Loucy (cell line): Measurements from ENCODE around the gene CTNNBIP1.
A peak's percentile ranks its signal among the peaks of the same experiment; 100 is the strongest.

Experiments
- H2AFZ ChIP-seq: fragments of 200-600 bp; sonication (generic); 2 replicates; pipeline ENCODE4 v1.6.0; 2016; ENCODE audit warnings: antibody characterized with exemption, mild to moderate bottlenecking, low read length, moderate library complexity
- H3F3A ChIP-seq: fragments of 200-600 bp; 2 replicates; pipeline ENCODE4 v1.6.0; 2016; ENCODE audit warnings: antibody characterized with exemption, low read depth, mild to moderate bottlenecking
- H3K27me3 ChIP-seq: fragments of 200-600 bp; sonication (generic); 2 replicates; pipeline ENCODE4 v1.6.1; 2014; ENCODE audit warnings: low read length, mild to moderate bottlenecking; ENCODE audit not compliant: insufficient read depth, poor library complexity, severe bottlenecking
- H3K36me3 ChIP-seq: fragments of 200-600 bp; sonication (generic); 2 replicates; pipeline ENCODE4 v1.6.1; 2016; ENCODE audit warnings: low read length; ENCODE audit not compliant: insufficient read depth
- H3K4me1 ChIP-seq: fragments of 200-600 bp; sonication (generic); 2 replicates; pipeline ENCODE4 v1.5.1; 2014; ENCODE audit warnings: low read length, mild to moderate bottlenecking; ENCODE audit not compliant: insufficient read depth, poor library complexity, severe bottlenecking
- H3K4me2 ChIP-seq: fragments of 200-600 bp; sonication (generic); 2 replicates; pipeline ENCODE4 v1.6.0; 2014; ENCODE audit warnings: antibody characterized with exemption, low read length, low read depth, mild to moderate bottlenecking; ENCODE audit not compliant: poor library complexity, severe bottlenecking
- H3K4me3 ChIP-seq: fragments of 200-600 bp; sonication (generic); 2 replicates; pipeline ENCODE4 v1.5.1; 2014; ENCODE audit warnings: low read length, mild to moderate bottlenecking, mixed read lengths; ENCODE audit not compliant: poor library complexity, severe bottlenecking
- H3K79me2 ChIP-seq: fragments of 200-600 bp; sonication (generic); 2 replicates; pipeline ENCODE4 v1.6.1; 2014; ENCODE audit warnings: low read length; ENCODE audit not compliant: insufficient read depth
- H3K9ac ChIP-seq: fragments of 200-600 bp; sonication (generic); 2 replicates; pipeline ENCODE4 v1.6.0; 2014; ENCODE audit warnings: mild to moderate bottlenecking, low read depth, low read length, moderate library complexity; ENCODE audit not compliant: poor library complexity, severe bottlenecking
- H3K9me2 ChIP-seq: fragments of 200-600 bp; sonication (generic); replicated peaks from 2 replicates; pipeline ENCODE4 v1.6.1; 2016; ENCODE audit warnings: low read depth, low read length, mixed read lengths
- H3K9me3 ChIP-seq: fragments of 200-600 bp; sonication (generic); 2 replicates; pipeline ENCODE4 v1.6.1; 2014; ENCODE audit warnings: mild to moderate bottlenecking, antibody characterized with exemption, low read length, low read depth; ENCODE audit not compliant: insufficient read depth
- H4K20me1 ChIP-seq: fragments of 200-600 bp; sonication (generic); 2 replicates; pipeline ENCODE4 v1.6.0; 2014; ENCODE audit warnings: antibody characterized with exemption, low read length, mild to moderate bottlenecking; ENCODE audit not compliant: insufficient read depth, poor library complexity, severe bottlenecking
- CTCF ChIP-seq: fragments of 200-600 bp; sonication (generic); conservative IDR thresholded peaks from 2 replicates; pipeline ENCODE4 v1.5.1; 2014; ENCODE audit warnings: mild to moderate bottlenecking, antibody characterized with exemption, low read length
- EZH2phosphoT487 ChIP-seq: fragments of 200-600 bp; IDR thresholded peaks from 2 replicates; pipeline ENCODE4 v1.6.1; 2018; ENCODE audit warnings: antibody characterized with exemption, mild to moderate bottlenecking, moderate library complexity, borderline replicate concordance

The CTNNBIP1 gene

GRCh38 chr1:9822897-9823692 lies 87.0 kb downstream of the CTNNBIP1 start:
- H3K4me2 ChIP-seq: peak overlapping the region; percentile 88
- peaks cover 11% of the 10 kb centered on the region; the same call in 1 of the 2 replicates for H3F3A ChIP-seq
- peaks cover 52% of the 10 kb centered on the region for H3K79me2 ChIP-seq
- no peak for TF ChIP-seq CTCF
- TF ChIP-seq EZH2phosphoT487: no peak
- H4K20me1 ChIP-seq: peaks cover 34% of the 10 kb centered on the region
- H3K9ac ChIP-seq: peak overlapping the region; percentile 83
- peak overlapping the region; percentile 41; the same call in 1 of the 2 replicates for H2AFZ ChIP-seq
- H3K4me3 ChIP-seq: peak overlapping the region; percentile 77
- no peaks in the 10 kb centered on the region for H3K9me2 ChIP-seq
- no peaks in the 10 kb centered on the region for H3K27me3 ChIP-seq
- no peaks in the 10 kb centered on the region for H3K9me3 ChIP-seq
- H3K4me1 ChIP-seq: peaks cover 49% of the 10 kb centered on the region
- H3K36me3 ChIP-seq: no peaks in the 10 kb centered on the region

GRCh38 chr1:9822490-9822889 lies 87.6 kb downstream of the CTNNBIP1 start:
- Histone ChIP-seq H3K36me3 (no peaks in the 10 kb centered on the region), H3K4me2 (peak overlapping the region; percentile 88), H3K4me3 (peak overlapping the region; percentile 77), H3K4me1 (peaks cover 49% of the 10 kb centered on the region), H4K20me1 (peaks cover 34% of the 10 kb centered on the region), H3K9me3 (no peaks in the 10 kb centered on the region), H2AFZ (no peak overlapping the region; the same call in 1 of the 2 replicates), H3K9ac (peak overlapping the region; percentile 83), H3K27me3 (no peaks in the 10 kb centered on the region), H3F3A (peaks cover 11% of the 10 kb centered on the region; the same call in 1 of the 2 replicates), H3K79me2 (peaks cover 57% of the 10 kb centered on the region), H3K9me2 (no peaks in the 10 kb centered on the region)
- TF ChIP-seq CTCF (no peak), EZH2phosphoT487 (no peak)

GRCh38 chr1:9821710-9822109 lies 88.4 kb downstream of the CTNNBIP1 start:
- H3F3A ChIP-seq: peaks cover 11% of the 10 kb centered on the region; the same call in 1 of the 2 replicates
- H3K9ac ChIP-seq: peak overlapping the region; percentile 83
- no peaks in the 10 kb centered on the region for H3K9me2 ChIP-seq
- H3K36me3 ChIP-seq: no peaks in the 10 kb centered on the region
- peak overlapping the region; percentile 77 for H3K4me3 ChIP-seq
- peaks cover 49% of the 10 kb centered on the region for H3K4me1 ChIP-seq
- H3K4me2 ChIP-seq: peak overlapping the region; percentile 88
- no peaks in the 10 kb centered on the region for H3K27me3 ChIP-seq
- peaks cover 65% of the 10 kb centered on the region for H3K79me2 ChIP-seq
- H4K20me1 ChIP-seq: peaks cover 34% of the 10 kb centered on the region
- TF ChIP-seq CTCF: no peak
- no peak for TF ChIP-seq EZH2phosphoT487
- H2AFZ ChIP-seq: no peak overlapping the region
- no peaks in the 10 kb centered on the region for H3K9me3 ChIP-seq
